H1 (cell line): ENCODE data around the gene RIPOR2. TPM values are rescaled to one million over a fixed set of nuclear protein-coding genes. Genes with fewer than 3 reads are reported as not detected.

Experiments used
- CREB1 ChIP-seq: IDR thresholded peaks from 2 replicates; pipeline ENCODE4 v1.6.1; 2012; ENCODE audit warnings: inconsistent platforms
- polyA plus RNA-seq, 7 experiments: library from polyadenylated mRNA; depleted of rRNA in 3 of 7; stranded (reverse) in 5 of 7; unstranded in 2 of 7; fragments of >200 nt in 5 of 7; fragments of 200-250 nt in 2 of 7; gene quantifications; 1 replicate in 5 of 7; 2 replicates in 1 of 7; 4 replicates in 1 of 7; pipeline versions ENCODE4 v1.2.1 to v1.2.3, GENCODE V29; 2011 to 2013; ENCODE audit warnings: missing spikeins in 2 of 7, mixed read lengths in 2 of 7
- total RNA-seq: library from RNA; stranded (reverse); fragmentation: NEBNext Ultra II Directional; extraction: Animal tissue kit (Norgen Biotek cat#: 25700); gene quantifications from 2 replicates; pipeline ENCODE4 v1.2.1, GENCODE V29; 2021
- TF ChIP-seq, protein P1 (sequence below): IDR thresholded peaks from 2 replicates; pipeline ENCODE4 v1.6.1; 2012; ENCODE audit warnings: low read length, inconsistent platforms

The RIPOR2 gene
- total and polyA plus RNA-seq, 2 of the 8 experiments (the other 6 are each of a cell fraction or from before 2014, with no cell fraction given) = 16.7 to 45.6 TPM

DNA sequence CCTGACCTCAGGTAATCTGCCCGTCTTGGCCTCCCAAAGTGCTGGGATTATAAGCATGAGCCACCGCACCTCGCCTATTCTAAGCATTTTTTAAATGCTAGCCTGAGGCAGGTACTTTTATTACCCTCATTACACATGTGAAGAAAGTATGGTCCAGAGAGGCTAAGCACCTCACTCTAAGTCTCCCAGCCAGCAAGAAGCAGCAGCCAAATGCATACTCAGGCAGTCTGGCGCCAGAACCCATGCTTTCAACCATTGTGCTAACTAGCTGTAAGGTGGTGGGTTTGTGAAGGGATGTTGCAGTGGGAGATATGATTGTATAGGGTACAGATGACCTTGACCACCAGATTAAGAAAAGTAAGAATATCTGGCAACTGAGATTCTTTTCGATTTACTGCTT lies 26.1 kb upstream of the RIPOR2 start (continued):
- TF ChIP-seq, protein P1, sequence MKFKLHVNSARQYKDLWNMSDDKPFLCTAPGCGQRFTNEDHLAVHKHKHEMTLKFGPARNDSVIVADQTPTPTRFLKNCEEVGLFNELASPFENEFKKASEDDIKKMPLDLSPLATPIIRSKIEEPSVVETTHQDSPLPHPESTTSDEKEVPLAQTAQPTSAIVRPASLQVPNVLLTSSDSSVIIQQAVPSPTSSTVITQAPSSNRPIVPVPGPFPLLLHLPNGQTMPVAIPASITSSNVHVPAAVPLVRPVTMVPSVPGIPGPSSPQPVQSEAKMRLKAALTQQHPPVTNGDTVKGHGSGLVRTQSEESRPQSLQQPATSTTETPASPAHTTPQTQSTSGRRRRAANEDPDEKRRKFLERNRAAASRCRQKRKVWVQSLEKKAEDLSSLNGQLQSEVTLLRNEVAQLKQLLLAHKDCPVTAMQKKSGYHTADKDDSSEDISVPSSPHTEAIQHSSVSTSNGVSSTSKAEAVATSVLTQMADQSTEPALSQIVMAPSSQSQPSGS = no peak
- TF ChIP-seq CREB1 = no peak
